Hepatocyte (in vitro differentiated cells): ENCODE data around the gene MAGI1. TPM values are rescaled to one million over a fixed set of nuclear protein-coding genes. Genes with fewer than 3 reads are reported as not detected.

Experiments used
- DNase-seq: peaks from one replicate; pipeline ENCODE4 v3.0.0-alpha.2; 2016; ENCODE audit warnings: low spot score
- H2AFZ ChIP-seq: fragments of 200-600 bp; sonication (generic); 2 replicates; pipeline ENCODE4 v1.6.0; 2016; ENCODE audit warnings: antibody characterized with exemption, mild to moderate bottlenecking
- H3K27ac ChIP-seq: fragments of 200-600 bp; sonication (generic); 2 replicates; pipeline ENCODE4 v1.5.1; 2016; ENCODE audit warnings: mild to moderate bottlenecking
- H3K27me3 ChIP-seq: fragments of 200-600 bp; sonication (generic); 2 replicates; pipeline ENCODE4 v1.6.1; 2016
- H3K36me3 ChIP-seq: fragments of 200-600 bp; sonication (generic); replicated peaks from 2 replicates; pipeline ENCODE4 v1.5.1; 2016; ENCODE audit warnings: low read depth; ENCODE audit not compliant: insufficient read depth
- H3K4me1 ChIP-seq: fragments of 200-600 bp; sonication (generic); 2 replicates; pipeline ENCODE4 v1.5.1; 2016; ENCODE audit warnings: mild to moderate bottlenecking, moderate library complexity; ENCODE audit not compliant: insufficient read depth
- H3K4me2 ChIP-seq: fragments of 200-600 bp; sonication (generic); 2 replicates; pipeline ENCODE4 v1.6.0; 2016
- H3K4me3 ChIP-seq: fragments of 200-600 bp; sonication (generic); 2 replicates; pipeline ENCODE4 v1.5.1; 2016; ENCODE audit warnings: mild to moderate bottlenecking
- H3K79me2 ChIP-seq: fragments of 200-600 bp; sonication (generic); 2 replicates; pipeline ENCODE4 v1.6.0; 2017; ENCODE audit warnings: mild to moderate bottlenecking
- H3K9me2 ChIP-seq: fragments of 200-600 bp; sonication (generic); replicated peaks from 2 replicates; pipeline ENCODE4 v1.6.0; 2017; ENCODE audit warnings: mild to moderate bottlenecking; ENCODE audit not compliant: insufficient read depth
- H3K9me3 ChIP-seq: fragments of 200-600 bp; sonication (generic); 2 replicates; pipeline ENCODE4 v1.5.1; 2016; ENCODE audit warnings: low read depth, mild to moderate bottlenecking
- H4K20me1 ChIP-seq: fragments of 200-600 bp; sonication (generic); 2 replicates; pipeline ENCODE4 v1.6.0; 2016; ENCODE audit warnings: mild to moderate bottlenecking; ENCODE audit not compliant: insufficient read depth, poor library complexity, severe bottlenecking
- EZH2 ChIP-seq: fragments of 200-600 bp; sonication (generic); IDR thresholded peaks from 2 replicates; pipeline ENCODE4 v1.6.1; 2016; ENCODE audit warnings: antibody characterized with exemption, mild to moderate bottlenecking, borderline replicate concordance
- EZH2phosphoT487 ChIP-seq: fragments of 200-600 bp; sonication (generic); IDR thresholded peaks from one replicate; pipeline ENCODE4 v1.6.1; 2018; ENCODE audit warnings: antibody characterized with exemption, mild to moderate bottlenecking, low read depth, moderate library complexity; ENCODE audit not compliant: unreplicated experiment, severe bottlenecking
- WGBS: methylation state at CpG from one replicate; pipeline ENCODE4 v1.1.6; 2016; ENCODE audit warnings: low lambda C conversion rate; ENCODE audit errors: missing lambda C conversion rate; 5-methylcytosine and 5-hydroxymethylcytosine counted together
- polyA plus RNA-seq: library from polyadenylated mRNA; unstranded; fragments of >200 nt; fragmentation: Nextera tagmentation; extraction: Ambion mirVana; gene quantifications from 2 replicates; pipeline ENCODE4 v1.2.1, GENCODE V29; 2016
- total RNA-seq: library from RNA; depleted of rRNA; stranded (reverse); fragments of >200 nt; gene quantifications from 2 replicates; pipeline ENCODE4 v1.2.3, GENCODE V29; 2014
- TF ChIP-seq, protein P1 (sequence below): fragments of 200-600 bp; sonication (generic); IDR thresholded peaks from 2 replicates; pipeline ENCODE4 v1.5.1; 2016; ENCODE audit warnings: antibody characterized with exemption, mild to moderate bottlenecking; ENCODE audit not compliant: poor library complexity

Gene MAGI1
- total and polyA plus RNA-seq, 2 experiments from 2014 or later: 26.2 to 43.5 TPM

DNA sequence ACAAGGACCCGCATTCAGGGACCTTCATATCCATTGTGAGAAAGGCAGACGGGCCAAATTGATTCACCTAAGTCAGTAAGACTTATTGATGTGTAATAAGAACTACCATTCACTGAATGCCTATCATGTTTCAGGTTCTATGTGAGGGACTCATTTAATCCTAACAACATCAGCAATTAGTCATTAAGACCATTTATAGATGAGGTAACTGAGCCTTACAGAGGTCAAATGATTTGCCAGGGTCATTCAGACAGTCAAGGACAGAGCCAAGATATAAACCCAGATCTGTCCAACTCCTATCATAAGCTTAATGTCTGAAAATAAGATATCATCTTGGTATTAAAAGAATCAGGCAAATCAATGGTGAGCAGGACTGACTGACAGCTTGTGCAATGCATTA, 453.8 kb downstream of the MAGI1 start:
- Histone ChIP-seq H3K36me3 (no peaks in the 10 kb centered on the region), H4K20me1 (no peaks in the 10 kb centered on the region), H3K4me3 (no peak overlapping the region), H3K79me2 (peaks cover 39% of the 10 kb centered on the region), H3K27ac (no peak overlapping the region), H3K27me3 (no peaks in the 10 kb centered on the region), H3K4me1 (no peaks in the 10 kb centered on the region), H3K4me2 (no peak overlapping the region), H3K9me3 (no peaks in the 10 kb centered on the region), H3K9me2 (no peaks in the 10 kb centered on the region), H2AFZ (no peak overlapping the region)
- 96% methylated on average over 2 of the region's 2 CpGs for WGBS
- DNase-seq: no peak
- no peak for TF ChIP-seq EZH2phosphoT487
- TF ChIP-seq, protein P1, sequence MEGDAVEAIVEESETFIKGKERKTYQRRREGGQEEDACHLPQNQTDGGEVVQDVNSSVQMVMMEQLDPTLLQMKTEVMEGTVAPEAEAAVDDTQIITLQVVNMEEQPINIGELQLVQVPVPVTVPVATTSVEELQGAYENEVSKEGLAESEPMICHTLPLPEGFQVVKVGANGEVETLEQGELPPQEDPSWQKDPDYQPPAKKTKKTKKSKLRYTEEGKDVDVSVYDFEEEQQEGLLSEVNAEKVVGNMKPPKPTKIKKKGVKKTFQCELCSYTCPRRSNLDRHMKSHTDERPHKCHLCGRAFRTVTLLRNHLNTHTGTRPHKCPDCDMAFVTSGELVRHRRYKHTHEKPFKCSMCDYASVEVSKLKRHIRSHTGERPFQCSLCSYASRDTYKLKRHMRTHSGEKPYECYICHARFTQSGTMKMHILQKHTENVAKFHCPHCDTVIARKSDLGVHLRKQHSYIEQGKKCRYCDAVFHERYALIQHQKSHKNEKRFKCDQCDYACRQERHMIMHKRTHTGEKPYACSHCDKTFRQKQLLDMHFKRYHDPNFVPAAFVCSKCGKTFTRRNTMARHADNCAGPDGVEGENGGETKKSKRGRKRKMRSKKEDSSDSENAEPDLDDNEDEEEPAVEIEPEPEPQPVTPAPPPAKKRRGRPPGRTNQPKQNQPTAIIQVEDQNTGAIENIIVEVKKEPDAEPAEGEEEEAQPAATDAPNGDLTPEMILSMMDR: no peak
- TF ChIP-seq EZH2: no peak

DNA sequence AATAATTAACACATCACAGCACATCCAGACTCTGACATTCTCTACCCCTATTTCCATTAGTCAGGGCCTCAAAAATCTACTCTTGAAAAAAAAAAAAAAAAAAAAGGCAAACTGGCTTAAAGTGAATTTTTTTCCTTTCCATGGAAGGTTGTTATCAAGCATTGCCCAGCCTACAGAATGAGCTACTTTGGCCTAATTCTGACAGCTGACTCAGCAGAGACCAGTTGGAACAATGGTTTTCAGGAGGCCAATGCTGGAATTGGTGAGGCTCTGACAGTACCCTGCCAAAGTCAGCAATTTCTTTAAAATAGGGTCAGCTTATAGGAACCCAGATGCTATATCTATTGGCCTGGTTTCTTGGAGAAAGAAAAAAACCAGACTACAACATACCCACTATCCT, 454.7 kb downstream of the MAGI1 start:
- Histone ChIP-seq H2AFZ (no peak overlapping the region), H3K4me2 (no peak overlapping the region), H3K27ac (no peak overlapping the region), H3K4me3 (no peak overlapping the region), H3K9me3 (no peaks in the 10 kb centered on the region), H3K36me3 (no peaks in the 10 kb centered on the region), H3K9me2 (no peaks in the 10 kb centered on the region), H3K79me2 (peaks cover 35% of the 10 kb centered on the region), H4K20me1 (no peaks in the 10 kb centered on the region), H3K4me1 (no peaks in the 10 kb centered on the region), H3K27me3 (no peaks in the 10 kb centered on the region)
- TF ChIP-seq, protein P1: no peak
- TF ChIP-seq EZH2 (no peak), EZH2phosphoT487 (no peak)
- DNase-seq: no peak

DNA sequence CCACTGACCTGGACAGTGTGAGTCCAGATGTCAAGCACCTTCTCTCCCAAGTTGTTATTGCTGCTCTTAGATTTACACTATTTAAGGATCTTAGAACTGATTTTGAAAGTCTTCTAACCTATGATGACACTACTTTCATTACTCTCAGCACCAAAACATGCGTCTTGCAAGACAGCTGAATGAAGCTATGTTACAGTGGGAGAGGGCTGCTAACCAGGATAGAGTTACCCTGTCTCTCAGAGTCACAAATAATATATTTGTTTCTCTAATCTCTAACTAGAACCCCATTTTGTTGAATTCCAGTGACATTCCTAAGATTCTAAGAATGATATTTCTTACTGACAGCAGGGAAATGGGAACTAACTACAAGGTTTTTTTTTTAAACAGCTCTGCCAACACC, 455.5 kb downstream of the MAGI1 start:
- H3K4me3 ChIP-seq: no peak overlapping the region
- H2AFZ ChIP-seq: no peak overlapping the region
- H3K27me3 ChIP-seq: no peaks in the 10 kb centered on the region
- H3K79me2 ChIP-seq: peaks cover 34% of the 10 kb centered on the region
- no peaks in the 10 kb centered on the region for H3K9me2 ChIP-seq
- DNase-seq: no peak
- no peaks in the 10 kb centered on the region for H3K9me3 ChIP-seq
- no peak overlapping the region for H3K27ac ChIP-seq
- no peaks in the 10 kb centered on the region for H4K20me1 ChIP-seq
- TF ChIP-seq EZH2phosphoT487: no peak
- TF ChIP-seq, protein P1: no peak
- H3K4me2 ChIP-seq: no peak overlapping the region
- H3K4me1 ChIP-seq: no peaks in the 10 kb centered on the region
- WGBS: 88% methylated on average over 1 of the region's 1 CpG
- H3K36me3 ChIP-seq: no peaks in the 10 kb centered on the region

DNA sequence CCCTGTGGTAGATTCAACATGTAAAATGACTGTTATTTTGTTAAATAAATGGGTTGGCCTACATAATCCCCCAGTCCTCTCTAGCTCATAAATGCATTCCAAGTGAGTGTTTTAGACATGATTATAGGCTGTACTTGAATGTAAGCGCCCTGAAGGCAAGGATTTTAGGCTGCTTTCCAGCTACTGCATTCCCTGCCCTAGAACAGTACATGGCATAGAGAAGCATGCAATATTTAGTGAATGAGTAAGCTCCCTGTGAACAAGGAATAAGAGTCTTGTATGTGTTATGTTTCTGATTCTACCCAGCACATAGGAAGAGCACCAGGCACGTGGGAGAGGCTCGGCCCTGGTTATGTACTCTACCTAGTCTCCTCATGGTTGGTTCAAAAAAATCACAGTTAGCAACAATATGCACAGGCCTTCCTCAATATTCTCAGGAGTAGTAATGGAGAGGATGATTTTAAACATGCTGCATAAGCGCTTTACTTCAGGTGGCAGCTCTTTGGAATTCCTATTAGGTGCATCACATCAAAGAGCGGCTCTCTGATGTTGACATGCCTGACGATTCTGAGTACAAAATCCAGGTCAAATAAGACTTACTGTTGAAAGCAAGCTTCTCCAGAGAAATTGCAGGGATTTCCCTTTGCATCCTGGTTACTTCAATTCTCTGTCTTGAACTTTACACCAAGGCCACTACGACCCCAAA, 456.6 kb downstream of the MAGI1 start:
- Histone ChIP-seq H2AFZ (no peak overlapping the region), H3K9me2 (no peaks in the 10 kb centered on the region), H4K20me1 (no peaks in the 10 kb centered on the region), H3K79me2 (peaks cover 34% of the 10 kb centered on the region), H3K27ac (no peak overlapping the region), H3K27me3 (no peaks in the 10 kb centered on the region), H3K4me2 (no peak overlapping the region), H3K4me3 (no peak overlapping the region), H3K9me3 (no peaks in the 10 kb centered on the region), H3K4me1 (no peaks in the 10 kb centered on the region), H3K36me3 (no peaks in the 10 kb centered on the region)
- TF ChIP-seq EZH2 (no peak), EZH2phosphoT487 (no peak)
- TF ChIP-seq, protein P1: no peak
- DNase-seq: no peak
- WGBS: 85% methylated on average over 7 of the region's 7 CpGs
